Stomach (tissue), 4 donors: ENCODE measurements around the gene MAGI2.

Experiments used
- CTCF ChIP-seq, 7 experiments: fragments of 450-650 bp in 4 of 7; fragments of 200-600 bp in 3 of 7; sonication (generic) in 3 of 7; IDR thresholded peaks; one replicate each; pipeline ENCODE4 v1.5.1; 2016 to 2019; ENCODE audit warnings: antibody characterized with exemption in 7 of 7, control low read depth in 2 of 7, mild to moderate bottlenecking in 1 of 7
- EP300 ChIP-seq: sonication (generic); formaldehyde crosslinking; IDR thresholded peaks from one replicate; pipeline ENCODE4 v1.6.1; 2017; ENCODE audit warnings: antibody characterized with exemption
- POLR2A ChIP-seq, 4 donors: fragments of 450-650 bp; IDR thresholded peaks; one replicate each; pipeline ENCODE4 v1.6.1; 2016; ENCODE audit warnings: antibody characterized with exemption in 4 of 4, control low read depth in 2 of 4, mild to moderate bottlenecking in 1 of 4, moderate library complexity in 1 of 4

- no peak for TF ChIP-seq CTCF (IDR thresholded peaks at IDR 0.05)
- no peak for TF ChIP-seq POLR2A (IDR thresholded peaks at IDR 0.05)
- TF ChIP-seq EP300 = no peak
Measured at GRCh38 chr7:78165454-78165853, 1288.0 kb downstream of the MAGI2 start.
